Prostate gland (tissue), 2 donors: ENCODE data around the gene ARHGEF11. TPM values are rescaled to one million over a fixed set of nuclear protein-coding genes. Genes with fewer than 3 reads are reported as not detected.

Experiments used
- DNase-seq: peaks from one replicate; pipeline ENCODE4 v3.0.0-alpha.2; 2019; ENCODE audit warnings: low spot score
- H3K27ac ChIP-seq, 2 donors: fragments of 200-600 bp; sonication (generic); 2 replicates each; pipeline ENCODE4 v1.5.1; 2017 to 2019
- H3K27me3 ChIP-seq: fragments of 200-600 bp; sonication (generic); replicated peaks from 2 replicates; pipeline ENCODE4 v1.5.1; 2019; ENCODE audit not compliant: insufficient read depth
- H3K36me3 ChIP-seq, 2 donors: fragments of 200-600 bp; sonication (generic); 1 replicate in 1 of 2; 2 replicates in 1 of 2; pipeline versions ENCODE4 v1.5.1 to v1.8.1; 2017 to 2019
- H3K4me1 ChIP-seq: fragments of 200-600 bp; sonication (generic); replicated peaks from 2 replicates; pipeline ENCODE4 v1.5.1; 2019
- H3K4me3 ChIP-seq, 2 donors: fragments of 200-600 bp; sonication (generic); 2 replicates each; pipeline ENCODE4 v1.5.1; 2017 to 2019
- H3K9me3 ChIP-seq: fragments of 200-600 bp; sonication (generic); 2 replicates; pipeline ENCODE4 v1.5.1; 2017
- POLR2A ChIP-seq: fragments of 450-650 bp; IDR thresholded peaks from one replicate; pipeline ENCODE4 v1.6.1; 2016; ENCODE audit warnings: antibody characterized with exemption, mild to moderate bottlenecking
- POLR2AphosphoS5 ChIP-seq: sonication (generic); formaldehyde crosslinking; IDR thresholded peaks from one replicate; pipeline ENCODE4 v1.6.1; 2017; ENCODE audit warnings: antibody characterized with exemption
- WGBS: methylation state at CpG from one replicate; pipeline ENCODE4 v1.1.5; 2018; 5-methylcytosine and 5-hydroxymethylcytosine counted together
- intact Hi-C: fragments of 100-400 bp; cut with DNase I; formaldehyde crosslinking; loops from one replicate; pipeline ENCODE4 v1.14.2; 2022
- total RNA-seq, 2 donors: library from RNA; depleted of rRNA; stranded (reverse); fragments of >200 nt; gene quantifications; one replicate each; pipeline ENCODE4 v1.1.0, GENCODE V29; 2016
- TF ChIP-seq, protein P1 (sequence below), 4 experiments: fragments of 200-600 bp in 2 of 4; fragments of 450-650 bp in 2 of 4; sonication (generic) in 2 of 4; IDR thresholded peaks; 1 replicate in 3 of 4; 2 replicates in 1 of 4; pipeline ENCODE4 v1.5.1; 2016 to 2019; ENCODE audit warnings: antibody characterized with exemption in 4 of 4, mild to moderate bottlenecking in 2 of 4, moderate library complexity in 2 of 4

Gene ARHGEF11
- total RNA-seq, 2 donors from 2014 or later = 38.3 to 92.6 TPM

DNA sequence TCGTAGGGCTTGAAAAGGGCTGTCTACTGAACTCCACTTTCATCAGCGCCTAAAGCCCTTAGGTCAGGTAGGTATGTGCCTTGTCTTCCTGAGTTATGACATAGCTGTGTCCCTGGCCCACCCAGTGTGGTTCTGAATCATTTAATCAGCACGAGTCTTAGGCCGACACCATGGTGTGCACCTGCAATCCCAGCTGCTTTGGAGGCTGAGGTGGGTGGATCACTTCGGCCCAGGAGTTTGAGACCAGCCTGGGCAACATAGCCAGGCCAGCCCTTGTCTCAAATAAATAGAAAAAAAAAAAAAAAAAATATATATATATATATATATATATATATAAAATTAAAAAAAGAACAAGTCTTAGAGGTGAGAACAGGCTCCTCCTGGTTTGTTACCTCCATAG lies 109.4 kb downstream of the ARHGEF11 start:
- Histone ChIP-seq H3K36me3 (peaks cover 0 to 5% of the 10 kb centered on the region in 2 donors), H3K27ac (no peak overlapping the region), H3K4me1 (no peaks in the 10 kb centered on the region), H3K27me3 (no peaks in the 10 kb centered on the region), H3K9me3 (no peaks in the 10 kb centered on the region), H3K4me3 (no peak overlapping the region)
- WGBS = 93% methylated on average over 5 of the region's 5 CpGs
- TF ChIP-seq POLR2A (no peak), POLR2AphosphoS5 (no peak)
- TF ChIP-seq, protein P1, sequence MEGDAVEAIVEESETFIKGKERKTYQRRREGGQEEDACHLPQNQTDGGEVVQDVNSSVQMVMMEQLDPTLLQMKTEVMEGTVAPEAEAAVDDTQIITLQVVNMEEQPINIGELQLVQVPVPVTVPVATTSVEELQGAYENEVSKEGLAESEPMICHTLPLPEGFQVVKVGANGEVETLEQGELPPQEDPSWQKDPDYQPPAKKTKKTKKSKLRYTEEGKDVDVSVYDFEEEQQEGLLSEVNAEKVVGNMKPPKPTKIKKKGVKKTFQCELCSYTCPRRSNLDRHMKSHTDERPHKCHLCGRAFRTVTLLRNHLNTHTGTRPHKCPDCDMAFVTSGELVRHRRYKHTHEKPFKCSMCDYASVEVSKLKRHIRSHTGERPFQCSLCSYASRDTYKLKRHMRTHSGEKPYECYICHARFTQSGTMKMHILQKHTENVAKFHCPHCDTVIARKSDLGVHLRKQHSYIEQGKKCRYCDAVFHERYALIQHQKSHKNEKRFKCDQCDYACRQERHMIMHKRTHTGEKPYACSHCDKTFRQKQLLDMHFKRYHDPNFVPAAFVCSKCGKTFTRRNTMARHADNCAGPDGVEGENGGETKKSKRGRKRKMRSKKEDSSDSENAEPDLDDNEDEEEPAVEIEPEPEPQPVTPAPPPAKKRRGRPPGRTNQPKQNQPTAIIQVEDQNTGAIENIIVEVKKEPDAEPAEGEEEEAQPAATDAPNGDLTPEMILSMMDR (IDR thresholded peaks at IDR 0.05) = no peak
- DNase-seq = no peak
- intact Hi-C loops = no loop called here

DNA sequence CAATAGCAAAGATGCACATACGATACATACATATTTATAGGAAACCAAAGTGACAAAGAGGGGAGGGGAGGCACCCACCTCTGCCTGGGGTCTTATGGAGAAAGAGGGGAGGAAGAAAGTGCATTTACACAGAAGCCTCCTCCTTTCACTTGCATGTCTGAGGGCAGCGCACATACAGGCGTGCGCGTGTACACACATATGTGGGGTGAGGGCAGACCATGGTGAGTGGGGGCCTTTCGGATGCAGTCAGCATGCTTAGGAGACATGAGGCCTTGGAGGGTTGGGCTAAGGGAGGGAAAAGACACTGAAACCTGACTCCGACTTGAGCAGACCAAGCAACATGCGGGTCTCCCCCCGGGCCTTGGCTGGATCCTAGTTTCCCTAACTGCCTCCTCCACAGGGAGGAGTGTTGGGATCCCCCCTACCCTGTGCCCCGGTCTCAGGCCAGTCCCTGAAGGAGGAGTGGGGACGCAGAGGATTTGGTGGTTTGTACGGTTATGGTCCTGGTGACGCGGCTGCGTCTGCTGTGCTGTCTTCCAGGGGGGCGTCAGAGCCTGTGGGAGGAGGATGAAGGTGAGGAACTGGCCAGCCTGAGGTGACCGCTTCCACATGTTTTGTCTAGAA lies 109.9 kb downstream of the ARHGEF11 start:
- intact Hi-C loops = no loop called here
- DNase-seq = no peak
- Histone ChIP-seq H3K27ac (no peak overlapping the region), H3K9me3 (no peaks in the 10 kb centered on the region), H3K4me1 (no peaks in the 10 kb centered on the region), H3K27me3 (no peaks in the 10 kb centered on the region), H3K36me3 (no peaks in the 10 kb centered on the region), H3K4me3 (no peak overlapping the region)
- 74% methylated on average over 17 of the region's 17 CpGs for WGBS
- TF ChIP-seq, protein P1 (IDR thresholded peaks at IDR 0.05) = no peak
- TF ChIP-seq POLR2AphosphoS5 (no peak), POLR2A (no peak)

DNA sequence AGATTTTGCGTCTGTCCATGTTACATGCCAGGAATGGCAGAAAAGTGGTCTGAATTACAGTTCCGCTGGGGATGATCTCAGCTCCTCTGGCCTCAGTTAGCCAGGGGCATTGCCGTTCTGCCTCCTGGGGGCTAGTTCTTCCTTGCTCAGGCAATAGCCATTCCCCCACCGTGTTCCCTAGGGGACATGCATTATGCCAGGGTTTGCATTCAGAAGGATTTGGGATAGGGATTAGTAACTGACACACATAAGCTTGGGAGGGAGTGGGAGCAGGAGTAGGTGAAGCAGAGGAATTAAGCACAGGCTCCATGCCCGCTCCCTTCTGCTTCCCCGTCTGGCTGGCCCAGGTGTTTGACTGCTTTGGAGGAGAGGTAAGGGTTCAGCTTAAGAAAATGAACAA lies 112.4 kb downstream of the ARHGEF11 start:
- DNase-seq = no peak
- Histone ChIP-seq H3K9me3 (no peaks in the 10 kb centered on the region), H3K4me3 (no peak overlapping the region), H3K36me3 (no peaks in the 10 kb centered on the region), H3K4me1 (no peaks in the 10 kb centered on the region), H3K27me3 (no peaks in the 10 kb centered on the region), H3K27ac (no peak overlapping the region)
- TF ChIP-seq POLR2A (no peak), POLR2AphosphoS5 (no peak)
- TF ChIP-seq, protein P1 (IDR thresholded peaks at IDR 0.05) = no peak
- intact Hi-C loops = no loop called here
- WGBS = 76% methylated on average over 6 of the region's 6 CpGs

DNA sequence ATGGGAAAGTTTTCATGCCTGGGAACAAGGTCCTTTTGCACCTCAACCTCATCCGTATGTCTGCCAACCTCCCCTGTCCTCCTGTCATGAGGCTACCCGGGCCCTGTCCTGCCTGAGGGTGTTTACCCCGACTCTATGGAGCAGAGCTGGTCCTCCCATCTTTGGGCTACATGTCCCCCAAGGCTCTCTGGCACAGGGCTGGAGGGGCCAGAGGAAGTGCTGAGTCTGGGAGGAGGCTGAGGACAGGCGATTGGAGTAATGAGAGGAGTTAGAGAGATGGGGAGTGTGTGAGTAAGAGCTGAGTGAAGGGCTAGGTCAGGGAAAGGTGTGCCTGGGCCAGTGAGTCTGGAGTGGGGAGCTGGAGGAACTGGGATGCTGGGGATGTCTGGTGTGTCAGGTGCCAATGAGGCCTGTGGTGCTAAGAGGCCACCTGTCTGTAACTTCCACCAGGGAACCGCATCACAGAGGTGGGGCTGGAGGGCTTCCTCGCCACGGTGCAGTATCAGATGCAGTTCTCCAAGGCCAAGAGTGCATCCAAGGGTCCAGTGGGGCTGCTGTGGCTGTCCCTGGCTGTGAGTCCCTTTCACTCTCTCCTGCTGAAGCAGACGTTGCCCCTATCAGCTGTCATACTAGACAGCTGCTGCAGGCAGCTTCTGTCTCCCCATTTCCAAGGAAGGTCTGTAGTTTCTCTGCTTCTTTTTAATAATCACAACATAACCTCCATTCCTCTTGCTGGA lies 113.4 kb downstream of the ARHGEF11 start:
- DNase-seq = no peak
- H3K27me3 ChIP-seq = peaks cover 2% of the 10 kb centered on the region
- H3K27ac ChIP-seq = no peak overlapping the region
- H3K36me3 ChIP-seq = no peaks in the 10 kb centered on the region
- no peaks in the 10 kb centered on the region for H3K9me3 ChIP-seq
- H3K4me1 ChIP-seq = no peaks in the 10 kb centered on the region
- TF ChIP-seq, protein P1 (IDR thresholded peaks at IDR 0.05) = no peak
- intact Hi-C loops = no loop called here
- 54% methylated on average over 8 of the region's 8 CpGs for WGBS
- H3K4me3 ChIP-seq = no peak overlapping the region
